ENCODE measurements around the gene BAZ2B.

The BAZ2B gene

DNA sequence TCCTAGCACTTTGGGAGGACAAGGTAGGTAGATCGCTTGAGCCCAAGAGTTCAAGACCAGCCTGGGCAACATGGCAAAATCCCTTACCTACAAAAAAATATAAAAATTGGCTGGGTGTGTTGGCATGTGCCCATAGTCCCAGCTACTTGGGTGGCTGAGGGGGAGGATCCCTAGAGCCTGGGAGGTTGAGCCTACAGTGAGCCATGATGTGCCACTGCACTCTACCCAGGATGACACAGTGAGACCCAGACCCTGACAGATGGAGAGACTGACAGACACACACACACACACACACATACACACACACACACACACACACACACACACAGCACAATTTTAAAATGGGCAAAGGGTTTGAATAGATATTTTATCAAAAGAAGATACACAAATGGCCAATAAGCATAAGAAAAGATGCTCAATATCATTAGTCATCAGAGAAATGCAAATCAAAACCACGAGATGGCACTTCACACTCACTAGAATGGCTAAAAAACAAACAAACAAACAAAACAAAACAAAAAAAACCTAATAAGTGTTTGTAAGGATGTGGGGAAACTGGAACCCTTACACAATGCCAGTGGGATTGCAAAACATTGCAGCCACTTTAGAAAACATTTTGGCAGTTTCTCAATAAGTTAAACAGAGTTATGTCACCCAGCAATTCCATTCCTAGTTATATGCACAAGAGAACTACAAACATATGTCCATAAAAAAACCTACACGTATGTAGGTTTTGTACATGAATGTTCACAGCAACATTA lies 42.3 kb downstream of the BAZ2B start:
- no peak for DNase-seq (ENCODE audit: low read depth in 2 of 2)

- no peak for DNase-seq (ENCODE audit: low read depth in 2 of 2)
These were observed 43.1 kb downstream of the BAZ2B start for GRCh38 chr2:159573294-159573693.

- no peak for DNase-seq (ENCODE audit: low read depth in 2 of 2)
These were observed 43.9 kb downstream of the BAZ2B start for GRCh38 chr2:159572459-159572858.

DNA sequence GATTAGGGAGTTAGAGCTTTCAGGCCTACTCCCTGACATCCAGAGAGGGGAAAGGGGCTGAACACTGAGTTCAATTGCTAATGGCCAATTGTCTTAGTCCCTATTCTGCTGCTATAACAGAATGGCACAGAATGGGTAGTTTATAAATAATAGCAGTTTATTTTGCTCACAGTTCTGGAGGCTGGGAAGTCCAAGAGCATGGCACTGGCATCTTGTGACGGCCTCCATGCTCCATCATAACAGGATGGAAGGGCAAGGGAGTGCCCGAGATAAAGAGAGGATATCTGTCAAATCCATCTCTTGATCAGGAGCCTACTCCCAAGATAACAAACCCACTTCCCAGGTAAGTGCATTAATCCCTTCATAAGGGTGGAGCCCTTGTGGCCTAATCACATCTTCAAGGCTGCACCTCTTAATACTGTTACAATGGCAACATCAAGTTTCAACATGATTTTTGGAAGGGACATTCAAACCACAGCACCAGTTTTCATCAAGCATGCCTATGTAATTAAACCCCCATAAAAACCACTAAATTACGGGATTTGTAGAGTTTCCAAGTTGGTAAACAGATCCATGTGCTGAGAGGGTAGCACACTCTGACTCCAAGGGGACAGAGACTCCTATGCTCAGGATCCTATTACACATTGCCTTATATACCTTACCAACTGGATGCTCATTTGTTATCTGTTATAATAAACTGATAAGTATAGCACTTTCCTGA lies 44.6 kb downstream of the BAZ2B start:
- no peak for DNase-seq (ENCODE audit: low read depth in 2 of 2)

- DNase-seq (ENCODE audit: low read depth in 2 of 2) = no peak
These were observed 52.3 kb downstream of the BAZ2B start for GRCh38 chr2:159564081-159564480.

DNA sequence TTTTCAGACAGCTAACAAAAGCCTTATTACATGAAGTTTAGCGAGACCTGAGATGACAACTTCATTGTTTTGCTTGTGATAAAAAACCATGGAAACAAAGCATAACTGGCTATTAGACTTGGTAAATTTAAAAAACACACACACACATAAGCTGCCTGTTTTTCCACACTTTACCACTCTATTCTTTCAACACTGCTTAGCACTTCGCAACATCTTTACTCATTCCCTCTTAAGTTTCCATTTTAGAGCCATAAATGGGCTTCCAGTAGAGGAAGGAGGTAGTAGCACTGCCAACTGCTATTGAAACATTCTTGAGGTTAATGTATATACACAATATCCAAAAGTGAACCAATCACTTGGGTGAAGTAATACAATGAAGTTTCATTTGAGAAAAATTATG lies 54.1 kb downstream of the BAZ2B start:
- no peak for DNase-seq (ENCODE audit: low read depth in 2 of 2)

DNA sequence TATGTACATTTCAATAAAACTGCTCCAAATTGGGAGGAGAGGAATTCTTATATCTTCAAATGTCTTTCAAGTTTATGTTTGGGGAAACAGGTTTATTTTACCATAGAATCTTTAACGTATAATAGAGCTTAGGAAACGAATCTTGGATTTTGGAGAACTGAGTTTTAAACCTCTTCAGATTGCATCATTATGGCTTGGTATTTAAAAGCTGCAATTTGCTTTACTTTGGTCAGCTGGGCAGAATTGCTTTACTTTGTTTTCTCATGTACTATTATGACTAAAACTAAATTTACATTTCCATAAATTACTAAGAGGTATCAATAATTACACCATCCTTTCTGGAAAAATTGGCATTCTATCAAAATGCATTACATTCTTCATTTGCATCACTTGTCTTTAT lies 54.6 kb downstream of the BAZ2B start:
- no peak for DNase-seq (ENCODE audit: low read depth in 2 of 2)

- no peak for DNase-seq (ENCODE audit: low read depth in 2 of 2)
These were observed 55.1 kb downstream of the BAZ2B start for GRCh38 chr2:159561242-159561641.

GRCh38 chr2:159559034-159559433 lies 57.3 kb downstream of the BAZ2B start:
- no peak for DNase-seq (ENCODE audit: low read depth in 2 of 2)

DNA sequence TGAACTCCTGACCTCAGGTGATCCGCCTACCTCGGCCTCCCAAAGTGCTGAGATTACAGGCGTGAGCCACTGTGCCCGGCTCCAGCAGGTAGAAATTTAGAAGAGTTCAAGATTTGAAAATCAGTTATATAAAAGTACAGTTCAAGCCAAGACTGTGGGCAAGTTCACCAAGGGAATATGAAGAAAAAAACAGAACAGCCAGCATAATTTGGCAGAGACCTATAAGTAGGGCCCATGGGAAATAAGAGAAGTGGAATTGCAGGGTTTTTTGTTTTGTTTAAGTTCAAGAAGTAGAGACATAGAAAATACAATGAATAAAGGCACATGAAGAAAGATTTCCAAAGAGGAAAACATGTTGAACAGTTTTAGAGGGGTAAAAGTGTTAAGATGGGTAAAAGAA lies 57.9 kb downstream of the BAZ2B start:
- no peak for DNase-seq (ENCODE audit: low read depth in 2 of 2)

DNA sequence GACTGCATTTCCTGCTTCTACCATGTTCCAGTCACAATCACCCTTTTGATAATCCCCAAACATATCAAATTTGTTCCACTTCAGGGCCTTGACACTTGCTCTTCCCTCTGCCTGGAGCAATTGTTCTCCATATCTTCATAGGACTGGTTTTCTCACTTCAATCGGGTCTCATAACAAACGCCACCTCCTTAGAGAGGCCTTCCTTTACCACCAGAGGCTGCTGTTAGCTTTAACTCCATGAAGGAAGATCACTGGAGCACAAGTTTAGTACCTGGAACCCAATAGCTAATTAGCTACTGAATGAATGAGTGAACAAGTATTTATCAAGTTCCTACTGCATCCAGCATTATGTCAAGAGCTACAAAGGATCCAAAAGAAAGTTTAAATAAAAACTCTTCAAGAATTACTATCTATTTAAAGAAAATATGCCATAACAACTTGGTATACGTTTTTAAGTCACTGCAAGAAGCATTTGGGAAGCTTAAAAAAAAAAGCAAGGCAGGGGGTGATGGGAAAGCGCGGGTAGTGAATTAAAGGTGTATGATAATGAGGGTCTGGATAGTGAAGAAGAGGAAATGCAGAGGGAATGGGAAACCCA lies 58.8 kb downstream of the BAZ2B start:
- DNase-seq (ENCODE audit: low read depth in 2 of 2) = no peak

DNA sequence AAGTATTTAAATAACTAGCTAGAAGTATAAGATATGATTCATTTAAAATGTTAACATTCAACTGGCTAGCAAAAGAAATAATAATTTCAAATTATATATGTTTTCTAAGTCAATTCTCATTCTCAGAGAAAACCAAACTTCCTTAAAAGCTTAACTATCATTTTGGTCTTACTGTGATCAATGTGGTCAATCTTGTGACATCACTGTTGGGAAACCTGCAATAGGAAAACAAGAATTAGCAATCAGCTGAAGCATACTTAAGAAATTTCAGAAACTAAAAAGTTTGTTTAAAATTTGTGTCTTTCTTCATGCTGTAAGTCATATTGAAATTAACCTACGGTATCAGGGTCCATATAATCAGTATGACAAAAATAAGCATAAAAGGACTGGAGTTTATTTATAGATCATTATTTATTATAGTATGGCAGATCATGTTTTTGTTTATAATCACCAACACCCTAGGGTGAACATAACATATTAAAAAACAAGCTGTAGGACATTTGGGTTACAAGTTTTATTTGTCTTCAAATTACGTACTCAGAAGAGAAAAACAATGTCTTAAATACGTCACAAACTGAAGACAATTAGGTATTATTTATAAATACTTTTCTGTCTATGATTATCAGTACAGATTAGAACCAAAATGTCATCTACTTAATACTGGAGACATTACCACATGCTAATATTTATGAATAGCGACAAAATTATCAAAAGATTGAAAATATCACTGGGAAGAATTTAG lies 60.5 kb downstream of the BAZ2B start:
- DNase-seq (ENCODE audit: low read depth in 2 of 2) = no peak

- no peak for DNase-seq (ENCODE audit: low read depth in 2 of 2)
These were observed 62.6 kb downstream of the BAZ2B start for GRCh38 chr2:159553727-159554126.

DNA sequence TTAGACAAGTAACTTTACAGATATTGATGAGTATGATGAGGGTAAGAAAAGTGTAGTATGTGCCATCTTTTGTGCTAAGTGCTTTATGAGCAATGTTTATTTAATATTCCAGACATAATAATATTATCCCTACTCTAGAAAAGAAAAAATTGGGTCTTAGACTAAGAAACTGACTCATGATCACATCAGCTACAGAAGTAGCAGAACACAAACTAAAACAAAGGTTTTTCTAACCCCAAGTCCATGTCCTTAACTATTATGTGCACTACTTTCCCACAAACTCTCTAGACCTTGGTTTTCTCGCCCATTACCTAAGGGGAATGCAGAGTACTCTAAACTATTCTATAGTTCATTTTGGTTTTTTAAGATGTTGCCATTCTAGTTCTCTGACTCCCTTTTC lies 64.5 kb downstream of the BAZ2B start:
- DNase-seq (ENCODE audit: low read depth in 2 of 2) = no peak

- no peak for DNase-seq (ENCODE audit: low read depth in 2 of 2)
These were observed 66.1 kb downstream of the BAZ2B start for GRCh38 chr2:159550231-159550630.

- no peak for DNase-seq (ENCODE audit: low read depth in 2 of 2)
These were observed 67.1 kb downstream of the BAZ2B start for GRCh38 chr2:159549234-159549633.

- no peak for DNase-seq (ENCODE audit: low read depth in 2 of 2)
These were observed 69.5 kb downstream of the BAZ2B start for GRCh38 chr2:159546716-159547430.

GRCh38 chr2:159546039-159546438 lies 70.3 kb downstream of the BAZ2B start:
- no peak for DNase-seq (ENCODE audit: low read depth in 2 of 2)

- no peak for DNase-seq (ENCODE audit: low read depth in 2 of 2)
These were observed 71.3 kb downstream of the BAZ2B start for GRCh38 chr2:159545085-159545484.

GRCh38 chr2:159542101-159542500 lies 74.2 kb downstream of the BAZ2B start:
- DNase-seq (ENCODE audit: low read depth in 2 of 2) = no peak

DNA sequence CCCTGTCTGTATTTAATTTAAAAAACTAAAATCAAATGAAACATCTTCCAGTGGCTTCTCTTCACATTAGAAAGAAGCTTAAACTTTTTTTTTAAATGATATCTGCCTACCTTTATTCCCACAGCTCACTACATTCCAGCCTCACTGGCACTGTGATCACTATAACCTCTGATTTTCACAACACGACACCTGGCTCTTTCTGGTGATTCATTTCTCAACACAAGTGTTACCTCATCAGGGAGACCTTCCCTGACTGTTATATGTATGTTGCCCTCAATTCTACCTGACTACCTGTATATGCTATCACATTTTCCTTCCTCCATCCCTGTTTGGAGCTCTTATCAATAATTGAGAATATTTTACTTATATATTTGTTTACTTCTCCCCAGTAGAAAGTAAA lies 76.6 kb downstream of the BAZ2B start:
- DNase-seq (ENCODE audit: low read depth in 2 of 2) = no peak

DNA sequence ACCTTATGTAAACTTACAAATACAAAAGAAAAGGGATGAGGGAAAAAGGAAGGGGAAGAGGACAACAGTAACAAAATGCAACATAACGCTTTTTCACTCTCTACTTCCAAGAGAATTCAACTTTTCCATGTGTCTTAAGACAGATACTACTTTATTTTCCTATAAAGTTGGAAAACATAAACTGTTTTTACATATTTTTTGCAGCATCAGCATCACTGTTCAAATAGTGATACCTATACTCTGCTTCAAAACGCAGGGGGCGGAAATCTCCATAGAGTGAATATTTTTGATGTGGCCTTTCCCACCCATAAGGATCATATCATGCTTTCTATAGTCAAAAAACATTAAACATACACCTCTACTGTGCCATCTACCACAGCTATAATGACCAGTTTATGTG lies 77.5 kb downstream of the BAZ2B start:
- DNase-seq (ENCODE audit: low read depth in 2 of 2) = no peak

Data from stimulated activated CD8-positive, alpha-beta memory T cell treated with anti-CD3 and anti-CD28 coated beads, Interleukin-2, amount 100 ng/mL, for 1 hour (primary cell).